Measurements from ENCODE around the gene CHID1.

Gene CHID1

GRCh38 chr11:831961-832528 is 78.6 kb downstream of the CHID1 start:
- no peak for DNase-seq

GRCh38 chr11:831118-831864 is 79.3 kb downstream of the CHID1 start:
- peak; percentile 67 for DNase-seq

- DNase-seq, result peak; percentile 89
These were observed 80.1 kb downstream of the CHID1 start for GRCh38 chr11:830295-831117.

GRCh38 chr11:829847-830294 is 80.7 kb downstream of the CHID1 start:
- peak; percentile 55 for DNase-seq

- peak; percentile 55 for DNase-seq
These were observed 81.3 kb downstream of the CHID1 start for GRCh38 chr11:829176-829846.

- peak; percentile 83 for DNase-seq
These were observed 82.0 kb downstream of the CHID1 start for GRCh38 chr11:828506-829175.

- peak; percentile 65 for DNase-seq
These were observed 82.8 kb downstream of the CHID1 start, which contains the start of gene CRACR2B for GRCh38 chr11:827897-828192. TSS of gene CRACR2B (plus strand) at chr11:827919. CDS start at chr11:828608, 689 bp downstream.

GRCh38 chr11:827146-827896 is 83.3 kb downstream of the CHID1 start:
- peak; percentile 51 for DNase-seq

- DNase-seq, result no peak
These were observed 83.8 kb downstream of the CHID1 start for GRCh38 chr11:826836-827145.

GRCh38 chr11:826227-826621 is 84.4 kb downstream of the CHID1 start:
- no peak for DNase-seq

- no peak for DNase-seq
These were observed 85.0 kb downstream of the CHID1 start for GRCh38 chr11:825366-826226.

- peak; percentile 33 for DNase-seq
These were observed 85.7 kb downstream of the CHID1 start for GRCh38 chr11:824942-825341.

- DNase-seq, result peak; percentile 71
These were observed 86.2 kb downstream of the CHID1 start for GRCh38 chr11:824292-824880.

- DNase-seq, result no peak
These were observed 86.9 kb downstream of the CHID1 start for GRCh38 chr11:823441-824291.

- no peak for DNase-seq
These were observed 88.9 kb downstream of the CHID1 start for GRCh38 chr11:821512-822371.

GRCh38 chr11:820655-821511 is 89.7 kb downstream of the CHID1 start:
- DNase-seq, result no peak

- DNase-seq, result peak; percentile 75
These were observed 90.5 kb downstream of the CHID1 start for GRCh38 chr11:819943-820649.

Data from eye (tissue), 1 donor.